Natural killer cell (primary cell): ENCODE data around the gene ZKSCAN1. TPM values are rescaled to one million over a fixed set of nuclear protein-coding genes. Genes with fewer than 3 reads are reported as not detected.
"Not testable (repeated sequence)": the region's sequence is repeated elsewhere in the genome, so short reads cannot be mapped to it uniquely, and the experiment has no call there.

Source experiments
- ATAC-seq, 3 donors: fragments of 150-1000 bp in 2 of 3; fragments of 200-7000 bp in 1 of 3; cut with Tn5 transposase; 1 replicate in 1 of 3; 2 replicates in 2 of 3; pipeline ENCODE4 v1.10.0; 2021; ENCODE audit warnings: mild to moderate bottlenecking in 2 of 3, moderate library complexity in 2 of 3
- DNase-seq, 2 donors: peaks; one replicate each; pipeline versions ENCODE4 v3.0.0 to v3.0.0-alpha.2; 2013 to 2021; ENCODE audit warnings: mixed read lengths in 1 of 2
- H3K27ac ChIP-seq: one replicate; pipeline ENCODE4 v1.5.1; 2013; ENCODE audit warnings: mild to moderate bottlenecking, low read length
- H3K27me3 ChIP-seq: one replicate; pipeline ENCODE4 v1.6.1; 2013; ENCODE audit warnings: low read length; ENCODE audit not compliant: control insufficient read depth, insufficient read depth
- H3K36me3 ChIP-seq: one replicate; pipeline ENCODE4 v1.6.1; 2013; ENCODE audit warnings: low read length; ENCODE audit not compliant: control insufficient read depth, insufficient read depth
- H3K4me1 ChIP-seq: one replicate; pipeline ENCODE4 v1.6.1; 2013; ENCODE audit warnings: low read length; ENCODE audit not compliant: control insufficient read depth, insufficient read depth
- H3K4me3 ChIP-seq: one replicate; pipeline ENCODE4 v1.5.1; 2013; ENCODE audit warnings: low read length
- H3K9me3 ChIP-seq: one replicate; pipeline ENCODE4 v1.6.1; 2013; ENCODE audit warnings: low read length; ENCODE audit not compliant: control insufficient read depth, insufficient read depth
- H3K27ac Mint-ChIP-seq, 2 donors: one replicate each; pipeline ENCODE4 v1.8.0; 2022; ENCODE audit warnings: mild to moderate bottlenecking in 2 of 2, mixed read lengths in 2 of 2, moderate library complexity in 1 of 2
- H3K27me3 Mint-ChIP-seq, 2 donors: one replicate each; pipeline ENCODE4 v1.8.0; 2022; ENCODE audit warnings: low read depth in 2 of 2, mixed read lengths in 2 of 2
- H3K36me3 Mint-ChIP-seq: one replicate; pipeline ENCODE4 v1.8.0; 2022; ENCODE audit warnings: mixed read lengths
- H3K4me1 Mint-ChIP-seq, 2 donors: one replicate each; pipeline ENCODE4 v1.8.0; 2022; ENCODE audit warnings: mixed read lengths in 2 of 2
- H3K4me3 Mint-ChIP-seq: one replicate; pipeline ENCODE4 v1.8.0; 2022; ENCODE audit warnings: mild to moderate bottlenecking, moderate library complexity, mixed read lengths
- H3K9me3 Mint-ChIP-seq, 2 donors: one replicate each; pipeline ENCODE4 v1.8.0; 2022; ENCODE audit warnings: mixed read lengths in 2 of 2
- WGBS: methylation state at CpG from one replicate; pipeline ENCODE4 v1.1.7; 2013; ENCODE audit warnings: missing lambda C conversion rate; ENCODE audit not compliant: insufficient coverage; 5-methylcytosine and 5-hydroxymethylcytosine counted together
- intact Hi-C: fragments of 100-400 bp; cut with micrococcal nuclease; formaldehyde crosslinking; loops from one replicate; pipeline ENCODE4 v1.14.2; 2022
- total RNA-seq, 4 donors: library from RNA; stranded (reverse); fragments of 120-200 nt in 1 of 4; gene quantifications; one replicate each; pipeline versions ENCODE4 v1.2.3 to v1.2.4, GENCODE V29; 2013 to 2022
- TF ChIP-seq, protein P1 (sequence below): fragments of 200-600 bp; IDR thresholded peaks from one replicate; pipeline ENCODE4 v1.8.0; 2022; ENCODE audit warnings: antibody characterized with exemption

Gene ZKSCAN1
- total RNA-seq, 3 donors from 2014 or later (not counting 1 experiment from before 2014, with no cell fraction given): 57.6 to 62.5 (median 60.8) TPM

DNA sequence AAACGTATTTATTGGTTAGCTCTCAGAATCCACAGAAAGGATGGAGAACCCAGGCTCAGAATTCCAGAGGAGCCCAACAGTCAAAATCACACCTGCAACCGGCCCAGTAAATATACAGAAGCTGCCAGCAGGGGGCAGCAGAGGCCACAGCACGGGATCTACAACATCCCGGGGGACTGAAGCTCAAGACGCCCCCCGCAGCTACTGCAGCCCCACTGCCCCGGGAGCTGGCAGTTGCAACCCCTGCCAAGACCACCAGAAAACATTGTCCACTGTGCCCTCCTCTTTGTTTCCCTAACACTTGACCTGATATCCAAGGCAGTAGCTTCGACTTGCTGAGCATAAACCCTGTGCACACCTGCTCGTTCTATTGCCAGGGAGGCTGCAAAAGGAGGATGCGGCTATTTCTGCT is 35.6 kb upstream of the ZKSCAN1 start:
- not testable (repeated sequence) for H3K27me3 ChIP-seq
- ATAC-seq: peak; percentile 81 to 86 (median 86)
- intact Hi-C loops: loop anchor here (2.0 kb wide), 1 partner anchor 151 kb away; no protein-coding TSS in a partner anchor

DNA sequence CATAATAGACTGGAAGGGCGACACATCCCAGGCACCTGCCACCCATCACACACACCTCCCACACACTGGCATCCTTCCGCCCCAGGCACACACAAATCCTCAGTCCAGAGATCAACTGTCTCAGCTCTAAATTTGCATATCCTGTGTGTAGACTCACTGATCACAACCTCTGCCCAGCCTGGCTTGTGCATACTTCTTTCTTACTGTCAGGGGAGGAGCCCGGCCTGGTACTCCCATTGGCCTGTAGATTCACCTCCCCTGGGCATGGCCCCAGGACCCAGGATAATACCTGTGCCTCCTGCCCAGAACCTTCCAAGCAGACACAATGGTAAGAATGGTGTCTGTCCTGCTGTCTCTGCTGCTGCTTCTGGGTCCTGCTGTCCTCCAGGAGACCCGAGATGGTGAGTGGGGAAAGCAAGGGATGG is 34.9 kb upstream of the ZKSCAN1 start:
- 66% methylated on average over 4 of the region's 4 CpGs for WGBS
- H3K27ac ChIP-seq, H3K4me1 Mint-ChIP-seq, DNase-seq, H3K9me3 Mint-ChIP-seq, H3K27ac Mint-ChIP-seq, intact Hi-C loops, H3K36me3 ChIP-seq, H3K4me1 ChIP-seq, H3K4me3 Mint-ChIP-seq, H3K9me3 ChIP-seq, H3K36me3 Mint-ChIP-seq, H3K27me3 ChIP-seq, H3K4me3 ChIP-seq: not testable (repeated sequence)
- peaks cover 22 to 28% of the 10 kb centered on the region in 2 donors for H3K27me3 Mint-ChIP-seq
- ATAC-seq: peak in 1 of 3 donors; percentile 69

More for the DNA sequence above, 35.6 kb upstream of the ZKSCAN1 start:
- 21% methylated on average over 9 of the region's 10 CpGs for WGBS
- H3K9me3 Mint-ChIP-seq, H3K9me3 ChIP-seq, H3K27ac ChIP-seq, H3K36me3 Mint-ChIP-seq, H3K4me3 ChIP-seq, H3K4me1 Mint-ChIP-seq, H3K4me3 Mint-ChIP-seq, H3K36me3 ChIP-seq, H3K27ac Mint-ChIP-seq, H3K4me1 ChIP-seq: not testable (repeated sequence)
- peak; percentile 60 to 69 for DNase-seq
- peaks cover 29 to 31% of the 10 kb centered on the region in 2 donors for H3K27me3 Mint-ChIP-seq
- TF ChIP-seq, protein P1, sequence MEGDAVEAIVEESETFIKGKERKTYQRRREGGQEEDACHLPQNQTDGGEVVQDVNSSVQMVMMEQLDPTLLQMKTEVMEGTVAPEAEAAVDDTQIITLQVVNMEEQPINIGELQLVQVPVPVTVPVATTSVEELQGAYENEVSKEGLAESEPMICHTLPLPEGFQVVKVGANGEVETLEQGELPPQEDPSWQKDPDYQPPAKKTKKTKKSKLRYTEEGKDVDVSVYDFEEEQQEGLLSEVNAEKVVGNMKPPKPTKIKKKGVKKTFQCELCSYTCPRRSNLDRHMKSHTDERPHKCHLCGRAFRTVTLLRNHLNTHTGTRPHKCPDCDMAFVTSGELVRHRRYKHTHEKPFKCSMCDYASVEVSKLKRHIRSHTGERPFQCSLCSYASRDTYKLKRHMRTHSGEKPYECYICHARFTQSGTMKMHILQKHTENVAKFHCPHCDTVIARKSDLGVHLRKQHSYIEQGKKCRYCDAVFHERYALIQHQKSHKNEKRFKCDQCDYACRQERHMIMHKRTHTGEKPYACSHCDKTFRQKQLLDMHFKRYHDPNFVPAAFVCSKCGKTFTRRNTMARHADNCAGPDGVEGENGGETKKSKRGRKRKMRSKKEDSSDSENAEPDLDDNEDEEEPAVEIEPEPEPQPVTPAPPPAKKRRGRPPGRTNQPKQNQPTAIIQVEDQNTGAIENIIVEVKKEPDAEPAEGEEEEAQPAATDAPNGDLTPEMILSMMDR: peak; percentile 83

DNA sequence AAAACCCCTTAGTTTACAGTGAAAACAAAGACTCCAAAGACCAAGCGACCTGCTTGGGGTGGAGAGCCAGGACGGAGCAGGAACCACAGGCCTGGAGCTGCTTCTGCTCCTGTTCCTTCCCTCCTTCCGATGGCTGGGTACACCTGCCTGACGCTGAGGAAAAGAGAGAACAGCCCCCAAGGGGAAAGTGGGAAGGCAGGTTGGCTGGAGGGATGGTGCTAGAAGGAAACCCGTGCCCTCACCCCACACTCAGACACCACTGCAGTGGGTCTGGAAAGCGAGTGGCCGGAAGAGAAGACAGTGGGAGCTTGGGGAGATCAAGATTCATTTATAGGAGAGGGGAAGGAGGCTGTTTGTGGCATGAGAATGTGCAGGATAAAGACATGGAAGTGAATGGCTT is 34.3 kb upstream of the ZKSCAN1 start:
- H3K36me3 ChIP-seq, H3K4me1 ChIP-seq, H3K9me3 Mint-ChIP-seq, H3K4me3 ChIP-seq, DNase-seq, intact Hi-C loops, ATAC-seq, H3K36me3 Mint-ChIP-seq, H3K27me3 ChIP-seq, H3K27ac Mint-ChIP-seq, H3K27ac ChIP-seq, H3K9me3 ChIP-seq, H3K4me1 Mint-ChIP-seq, H3K4me3 Mint-ChIP-seq: not testable (repeated sequence)
- H3K27me3 Mint-ChIP-seq: peaks cover 16 to 23% of the 10 kb centered on the region in 2 donors
- 88% methylated on average over 5 of the region's 7 CpGs for WGBS

DNA sequence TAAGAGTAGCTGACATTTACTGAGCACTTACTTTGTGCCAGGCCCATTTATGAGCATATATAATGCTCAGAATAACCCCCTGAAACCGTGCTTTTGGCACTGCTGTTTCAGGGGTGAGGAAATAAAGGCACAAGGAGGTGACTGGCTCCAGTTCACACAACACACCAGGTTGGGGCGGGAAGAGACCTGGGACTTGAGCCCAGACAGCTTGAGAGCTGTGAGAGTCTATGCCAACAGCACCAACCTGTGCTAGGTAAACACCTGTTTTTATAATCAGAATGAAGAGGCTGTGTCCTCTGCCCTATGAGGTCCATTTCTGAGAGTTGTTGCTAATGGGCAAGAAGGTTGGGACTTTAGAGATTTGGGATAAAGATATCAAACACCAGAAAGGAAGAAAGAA is 30.8 kb upstream of the ZKSCAN1 start:
- no peak overlapping the region for H3K27ac ChIP-seq
- TF ChIP-seq, protein P1: no peak
- Mint-ChIP-seq H3K9me3 (no peaks in the 10 kb centered on the region), H3K27me3 (peaks cover 4 to 18% of the 10 kb centered on the region in 2 donors), H3K4me3 (no peak overlapping the region), H3K27ac (no peak overlapping the region), H3K36me3 (no peaks in the 10 kb centered on the region), H3K4me1 (peaks cover 0 to 4% of the 10 kb centered on the region in 2 donors)
- DNase-seq: no peak
- no peaks in the 10 kb centered on the region for H3K9me3 ChIP-seq
- H3K4me1 ChIP-seq: peaks cover 3% of the 10 kb centered on the region
- intact Hi-C loops: no loop called here
- 78% methylated on average over 2 of the region's 2 CpGs for WGBS
- no peaks in the 10 kb centered on the region for H3K36me3 ChIP-seq
- no peak for ATAC-seq
- no peak overlapping the region for H3K4me3 ChIP-seq
- H3K27me3 ChIP-seq: no peaks in the 10 kb centered on the region

DNA sequence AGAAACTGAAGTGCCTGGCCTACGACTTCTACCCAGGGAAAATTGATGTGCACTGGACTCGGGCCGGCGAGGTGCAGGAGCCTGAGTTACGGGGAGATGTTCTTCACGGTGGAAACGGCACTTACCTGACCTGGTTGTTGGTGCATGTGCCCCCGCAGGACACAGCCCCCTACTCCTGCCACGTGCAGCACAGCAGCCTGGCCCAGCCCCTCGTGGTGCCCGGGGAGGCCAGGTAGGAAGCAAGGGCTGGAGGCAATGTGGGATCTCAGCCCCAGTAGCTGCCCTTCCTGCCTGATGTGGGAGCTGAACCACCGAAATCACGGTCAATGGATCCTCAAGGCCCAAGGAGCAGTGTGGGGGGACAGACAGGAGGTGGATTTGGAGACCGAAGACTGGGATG is 28.1 kb upstream of the ZKSCAN1 start:
- H3K4me1 Mint-ChIP-seq, intact Hi-C loops, H3K36me3 Mint-ChIP-seq, DNase-seq, H3K4me3 ChIP-seq, H3K27ac Mint-ChIP-seq, H3K4me3 Mint-ChIP-seq, H3K27me3 ChIP-seq, H3K9me3 Mint-ChIP-seq, ATAC-seq, H3K27ac ChIP-seq, H3K9me3 ChIP-seq, H3K36me3 ChIP-seq, H3K4me1 ChIP-seq: not testable (repeated sequence)
- H3K27me3 Mint-ChIP-seq: peaks cover 0 to 18% of the 10 kb centered on the region in 2 donors
- WGBS: 87% methylated on average over 13 of the region's 14 CpGs
